HepG2 (cell line): ENCODE results near the gene CORO1A. TPM values are rescaled to one million over a fixed set of nuclear protein-coding genes. Genes with fewer than 3 reads are reported as not detected.

Experiments
- CEBPB ChIP-seq: IDR thresholded peaks from 2 replicates; pipeline ENCODE4 v1.6.1; 2011; ENCODE audit warnings: low read depth, low read length, improper control_type of control experiment, borderline replicate concordance
- YEATS4 ChIP-seq: sonication (generic); formaldehyde crosslinking; IDR thresholded peaks from 2 replicates; pipeline ENCODE4 v1.4.0; 2020; ENCODE audit warnings: missing genetic modification reagents, borderline replicate concordance
- polyA plus RNA-seq, 8 experiments: library from polyadenylated mRNA; depleted of rRNA in 3 of 8; stranded (reverse) in 7 of 8; unstranded in 1 of 8; fragments of >200 nt; fragmentation: Illumina TruSeq in 4 of 8; extraction: Trizol in 4 of 8; gene quantifications; 2 replicates each; pipeline versions ENCODE4 v1.2.1 to v1.2.3, GENCODE V29; 2011 to 2016; ENCODE audit warnings: low read depth in 4 of 8, missing spikeins in 1 of 8, mixed read lengths in 1 of 8; ENCODE audit not compliant: insufficient read depth in 1 of 8
- total RNA-seq, 5 experiments: library from RNA; depleted of rRNA; stranded (reverse); fragments of >200 nt; fragmentation: Illumina TruSeq; extraction: Trizol; gene quantifications; 2 replicates each; pipeline ENCODE4 v1.2.3, GENCODE V29; 2016; ENCODE audit warnings: low read depth in 1 of 5
- TF ChIP-seq, protein P1 (sequence below): sonication (generic); formaldehyde crosslinking; IDR thresholded peaks from 2 replicates; pipeline ENCODE4 v1.5.0; 2020; ENCODE audit warnings: missing genetic modification reagents
- TF ChIP-seq, protein P2 (sequence below): sonication (generic); formaldehyde crosslinking; IDR thresholded peaks from 2 replicates; pipeline ENCODE4 v1.5.0; 2020; ENCODE audit warnings: mild to moderate bottlenecking, missing genetic modification reagents, borderline replicate concordance
- TF ChIP-seq, protein P3 (sequence below): IDR thresholded peaks from 2 replicates; pipeline ENCODE4 v1.6.1; 2018; ENCODE audit warnings: missing genetic modification reagents, mild to moderate bottlenecking, missing compliant biosample characterization

CORO1A gene
- total and polyA plus RNA-seq, 2 of the 13 experiments (the other 11 are each of a cell fraction or from before 2014, with no cell fraction given), result 6.5 to 12.9 TPM

DNA sequence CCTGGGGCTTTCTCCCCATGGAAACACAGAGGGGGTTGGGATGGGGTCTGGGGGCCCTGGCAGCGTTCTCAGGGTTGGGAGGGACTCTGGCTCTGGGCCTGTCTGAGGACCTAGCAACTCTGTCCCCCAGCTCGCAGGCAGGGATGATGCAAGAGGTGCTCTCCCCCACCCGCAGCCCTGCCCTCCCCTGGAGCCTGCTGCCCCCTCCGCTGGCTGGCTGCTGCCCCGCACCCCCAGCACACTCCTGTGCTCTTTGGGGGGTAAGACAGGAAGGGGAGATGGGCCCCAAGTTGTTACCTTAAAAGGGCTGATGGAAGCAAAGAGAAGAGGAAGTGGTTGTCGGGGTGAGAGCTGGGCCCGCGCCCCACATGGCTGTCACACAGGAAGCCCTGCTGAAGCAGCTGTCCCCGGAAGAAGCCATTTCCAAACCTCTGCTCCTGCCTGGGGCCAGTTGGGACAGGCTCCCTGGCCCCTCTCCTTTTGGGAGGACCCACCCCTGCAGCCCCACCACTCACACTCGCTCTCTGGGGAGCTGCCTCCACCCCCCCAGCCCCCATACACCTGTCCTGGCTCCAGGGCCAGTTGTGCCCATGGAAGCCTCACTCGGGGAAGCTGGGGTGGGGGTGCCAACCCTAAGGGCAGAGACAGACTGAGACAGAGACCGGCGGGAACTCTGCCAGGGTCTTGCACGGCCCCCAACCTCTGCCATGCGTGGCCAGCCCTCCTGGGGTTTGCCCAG lies 2.5 kb downstream of the CORO1A start (continued):
- TF ChIP-seq, protein P1, sequence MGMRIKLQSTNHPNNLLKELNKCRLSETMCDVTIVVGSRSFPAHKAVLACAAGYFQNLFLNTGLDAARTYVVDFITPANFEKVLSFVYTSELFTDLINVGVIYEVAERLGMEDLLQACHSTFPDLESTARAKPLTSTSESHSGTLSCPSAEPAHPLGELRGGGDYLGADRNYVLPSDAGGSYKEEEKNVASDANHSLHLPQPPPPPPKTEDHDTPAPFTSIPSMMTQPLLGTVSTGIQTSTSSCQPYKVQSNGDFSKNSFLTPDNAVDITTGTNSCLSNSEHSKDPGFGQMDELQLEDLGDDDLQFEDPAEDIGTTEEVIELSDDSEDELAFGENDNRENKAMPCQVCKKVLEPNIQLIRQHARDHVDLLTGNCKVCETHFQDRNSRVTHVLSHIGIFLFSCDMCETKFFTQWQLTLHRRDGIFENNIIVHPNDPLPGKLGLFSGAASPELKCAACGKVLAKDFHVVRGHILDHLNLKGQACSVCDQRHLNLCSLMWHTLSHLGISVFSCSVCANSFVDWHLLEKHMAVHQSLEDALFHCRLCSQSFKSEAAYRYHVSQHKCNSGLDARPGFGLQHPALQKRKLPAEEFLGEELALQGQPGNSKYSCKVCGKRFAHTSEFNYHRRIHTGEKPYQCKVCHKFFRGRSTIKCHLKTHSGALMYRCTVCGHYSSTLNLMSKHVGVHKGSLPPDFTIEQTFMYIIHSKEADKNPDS (CRISPR knock-in tag), result 0 out of 2 replicates have a peak, but pooled peaks have one; percentile 25
- TF ChIP-seq, protein P2, sequence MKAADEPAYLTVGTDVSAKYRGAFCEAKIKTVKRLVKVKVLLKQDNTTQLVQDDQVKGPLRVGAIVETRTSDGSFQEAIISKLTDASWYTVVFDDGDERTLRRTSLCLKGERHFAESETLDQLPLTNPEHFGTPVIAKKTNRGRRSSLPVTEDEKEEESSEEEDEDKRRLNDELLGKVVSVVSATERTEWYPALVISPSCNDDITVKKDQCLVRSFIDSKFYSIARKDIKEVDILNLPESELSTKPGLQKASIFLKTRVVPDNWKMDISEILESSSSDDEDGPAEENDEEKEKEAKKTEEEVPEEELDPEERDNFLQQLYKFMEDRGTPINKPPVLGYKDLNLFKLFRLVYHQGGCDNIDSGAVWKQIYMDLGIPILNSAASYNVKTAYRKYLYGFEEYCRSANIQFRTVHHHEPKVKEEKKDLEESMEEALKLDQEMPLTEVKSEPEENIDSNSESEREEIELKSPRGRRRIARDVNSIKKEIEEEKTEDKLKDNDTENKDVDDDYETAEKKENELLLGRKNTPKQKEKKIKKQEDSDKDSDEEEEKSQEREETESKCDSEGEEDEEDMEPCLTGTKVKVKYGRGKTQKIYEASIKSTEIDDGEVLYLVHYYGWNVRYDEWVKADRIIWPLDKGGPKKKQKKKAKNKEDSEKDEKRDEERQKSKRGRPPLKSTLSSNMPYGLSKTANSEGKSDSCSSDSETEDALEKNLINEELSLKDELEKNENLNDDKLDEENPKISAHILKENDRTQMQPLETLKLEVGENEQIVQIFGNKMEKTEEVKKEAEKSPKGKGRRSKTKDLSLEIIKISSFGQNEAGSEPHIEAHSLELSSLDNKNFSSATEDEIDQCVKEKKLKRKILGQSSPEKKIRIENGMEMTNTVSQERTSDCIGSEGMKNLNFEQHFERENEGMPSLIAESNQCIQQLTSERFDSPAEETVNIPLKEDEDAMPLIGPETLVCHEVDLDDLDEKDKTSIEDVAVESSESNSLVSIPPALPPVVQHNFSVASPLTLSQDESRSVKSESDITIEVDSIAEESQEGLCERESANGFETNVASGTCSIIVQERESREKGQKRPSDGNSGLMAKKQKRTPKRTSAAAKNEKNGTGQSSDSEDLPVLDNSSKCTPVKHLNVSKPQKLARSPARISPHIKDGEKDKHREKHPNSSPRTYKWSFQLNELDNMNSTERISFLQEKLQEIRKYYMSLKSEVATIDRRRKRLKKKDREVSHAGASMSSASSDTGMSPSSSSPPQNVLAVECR (CRISPR knock-in tag), result peak; percentile 33; the same call in 1 of the 2 replicates
- TF ChIP-seq, protein P3, sequence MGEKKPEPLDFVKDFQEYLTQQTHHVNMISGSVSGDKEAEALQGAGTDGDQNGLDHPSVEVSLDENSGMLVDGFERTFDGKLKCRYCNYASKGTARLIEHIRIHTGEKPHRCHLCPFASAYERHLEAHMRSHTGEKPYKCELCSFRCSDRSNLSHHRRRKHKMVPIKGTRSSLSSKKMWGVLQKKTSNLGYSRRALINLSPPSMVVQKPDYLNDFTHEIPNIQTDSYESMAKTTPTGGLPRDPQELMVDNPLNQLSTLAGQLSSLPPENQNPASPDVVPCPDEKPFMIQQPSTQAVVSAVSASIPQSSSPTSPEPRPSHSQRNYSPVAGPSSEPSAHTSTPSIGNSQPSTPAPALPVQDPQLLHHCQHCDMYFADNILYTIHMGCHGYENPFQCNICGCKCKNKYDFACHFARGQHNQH (CRISPR knock-in tag), result 0 out of 2 replicates have a peak, but pooled peaks have one; percentile 12
- TF ChIP-seq YEATS4 (CRISPR knock-in tag) (no peak), CEBPB (0 out of 2 replicates have a peak, but pooled peaks have one; percentile 31)
